IMR-90 (cell line): ENCODE results near the gene KMT2A. TPM values are rescaled to one million over a fixed set of nuclear protein-coding genes. Genes with fewer than 3 reads are reported as not detected.

Experiments used
- ATAC-seq: fragments of 200-7000 bp; cut with Tn5 transposase; 2 replicates; pipeline ENCODE4 v1.9.1; 2020; ENCODE audit warnings: low read depth, mild to moderate bottlenecking, moderate library complexity
- BruUV-seq: library from RNA; stranded (reverse); fragments of 400-500 nt; replicated peaks from 2 replicates; lab custom pipeline; 2021; lab: Mats Ljungman, UMichigan
- CTCF ChIA-PET: fragments of 300-600 bp; formaldehyde crosslinking; extraction: SDS; loops from one replicate; lab custom pipeline; 2021; ENCODE audit warnings: antibody characterized with exemption; lab: Yijun Ruan, JAX
- POLR2A ChIA-PET: fragments of 300-600 bp; sonication (Branson Sonifier 250); formaldehyde crosslinking; loops from one replicate; lab custom pipeline; 2022; ENCODE audit warnings: antibody characterized with exemption; ENCODE audit not compliant: unreplicated experiment; lab: Charles Lee
- DNase-seq: peaks from one replicate; pipeline ENCODE4 v3.0.0; 2013
- H2AFZ ChIP-seq: replicated peaks from 2 replicates; pipeline ENCODE3; 2013; ENCODE audit warnings: low read length, mild to moderate bottlenecking; ENCODE audit not compliant: poor library complexity
- H2AK5ac ChIP-seq: 2 replicates; pipeline ENCODE4 v1.6.1; 2013; ENCODE audit warnings: low read depth, low read length, inconsistent platforms
- H2AK9ac ChIP-seq: replicated peaks from 2 replicates; pipeline ENCODE3; 2013; ENCODE audit warnings: mild to moderate bottlenecking, low read depth, low read length, moderate library complexity; ENCODE audit not compliant: poor library complexity
- H2BK120ac ChIP-seq: 2 replicates; pipeline ENCODE4 v1.6.1; 2013; ENCODE audit warnings: low read depth, low read length, inconsistent platforms
- H2BK15ac ChIP-seq: 3 replicates; pipeline ENCODE4 v1.6.1; 2013; ENCODE audit warnings: low read depth, low read length, inconsistent platforms
- H2BK20ac ChIP-seq: 2 replicates; pipeline ENCODE4 v1.6.1; 2013; ENCODE audit warnings: low read depth, mild to moderate bottlenecking, inconsistent platforms, low read length, moderate library complexity
- H2BK5ac ChIP-seq: 2 replicates; pipeline ENCODE4 v1.6.1; 2013; ENCODE audit warnings: mild to moderate bottlenecking, low read depth, low read length, inconsistent platforms; ENCODE audit not compliant: poor library complexity, severe bottlenecking
- H3K14ac ChIP-seq: replicated peaks from 2 replicates; pipeline ENCODE4 v1.6.1; 2013; ENCODE audit warnings: low read depth, low read length, inconsistent platforms
- H3K18ac ChIP-seq: 2 replicates; pipeline ENCODE4 v1.6.1; 2013; ENCODE audit warnings: low read depth, low read length, control low read depth
- H3K23ac ChIP-seq: 2 replicates; pipeline ENCODE4 v1.6.1; 2013; ENCODE audit warnings: low read depth, low read length, inconsistent platforms
- H3K27ac ChIP-seq: 2 replicates; pipeline ENCODE4 v1.5.1; 2013; ENCODE audit warnings: mild to moderate bottlenecking, control low read depth, low read length; ENCODE audit not compliant: insufficient read depth
- H3K27me3 ChIP-seq: 2 replicates; pipeline ENCODE4 v1.6.1; 2013; ENCODE audit warnings: low read length; ENCODE audit not compliant: control insufficient read depth, insufficient read depth
- H3K36me3 ChIP-seq: 2 replicates; pipeline ENCODE4 v1.6.1; 2013; ENCODE audit warnings: low read length, mixed read lengths; ENCODE audit not compliant: control insufficient read depth, insufficient read depth
- H3K4ac ChIP-seq: 2 replicates; pipeline ENCODE4 v1.6.1; 2013; ENCODE audit warnings: low read depth, low read length, inconsistent platforms
- H3K4me1 ChIP-seq: 2 replicates; pipeline ENCODE4 v1.6.1; 2013; ENCODE audit warnings: low read length, mixed read lengths; ENCODE audit not compliant: control insufficient read depth, insufficient read depth
- H3K4me2 ChIP-seq: 2 replicates; pipeline ENCODE4 v1.6.1; 2013; ENCODE audit warnings: low read depth, mild to moderate bottlenecking, control low read depth, low read length, moderate library complexity
- H3K4me3 ChIP-seq: 2 replicates; pipeline ENCODE4 v1.5.1; 2013; ENCODE audit warnings: low read depth, mild to moderate bottlenecking, control low read depth, low read length, moderate library complexity; ENCODE audit not compliant: insufficient read depth
- H3K56ac ChIP-seq: 2 replicates; pipeline ENCODE4 v1.6.1; 2013; ENCODE audit warnings: low read length, inconsistent platforms; ENCODE audit not compliant: insufficient read depth; ENCODE audit errors: extremely low read depth
- H3K79me1 ChIP-seq, 2 experiments: 2 replicates each; pipeline ENCODE4 v1.6.1; 2013; ENCODE audit warnings: low read length in 2 of 2, inconsistent platforms in 1 of 2, low read depth in 1 of 2
- H3K9ac ChIP-seq: 2 replicates; pipeline ENCODE4 v1.6.1; 2013; ENCODE audit warnings: low read depth, low read length, control low read depth
- H3K9me1 ChIP-seq: 2 replicates; pipeline ENCODE4 v1.6.1; 2013; ENCODE audit warnings: low read length, inconsistent platforms; ENCODE audit not compliant: insufficient read depth
- H3K9me3 ChIP-seq: 2 replicates; pipeline ENCODE4 v1.6.1; 2013; ENCODE audit warnings: low read length; ENCODE audit not compliant: control insufficient read depth, insufficient read depth
- H4K20me1 ChIP-seq: 2 replicates; pipeline ENCODE4 v1.6.1; 2013; ENCODE audit warnings: low read length, inconsistent platforms; ENCODE audit not compliant: insufficient read depth
- H4K5ac ChIP-seq: 2 replicates; pipeline ENCODE4 v1.6.1; 2013; ENCODE audit warnings: mild to moderate bottlenecking, low read depth, low read length, control low read depth
- H4K8ac ChIP-seq, 2 experiments: 2 replicates each; pipeline ENCODE4 v1.6.1; 2013; ENCODE audit warnings: low read depth in 2 of 2, low read length in 2 of 2, control low read depth in 1 of 2, inconsistent platforms in 1 of 2
- H4K91ac ChIP-seq: 2 replicates; pipeline ENCODE4 v1.6.1; 2013; ENCODE audit warnings: low read depth, low read length, inconsistent platforms; ENCODE audit not compliant: insufficient read depth
- CTCF ChIP-seq: conservative IDR thresholded peaks from 2 replicates; pipeline ENCODE4 v1.5.1; 2012; ENCODE audit warnings: mild to moderate bottlenecking, low read depth, low read length, improper control_type of control experiment
- FOS ChIP-seq: fragments of 150-350 bp; IDR thresholded peaks from 2 replicates; pipeline ENCODE4 v1.6.1; 2016; ENCODE audit warnings: low read depth, low read length
- RAD21 ChIP-seq: IDR thresholded peaks from 2 replicates; pipeline ENCODE4 v1.6.1; 2012; ENCODE audit warnings: low read length, improper control_type of control experiment
- RCOR1 ChIP-seq: IDR thresholded peaks from 2 replicates; pipeline ENCODE4 v1.6.1; 2012; ENCODE audit warnings: mild to moderate bottlenecking, low read length, improper control_type of control experiment; ENCODE audit not compliant: insufficient replicate concordance
- USF2 ChIP-seq: fragments of 150-350 bp; IDR thresholded peaks from 2 replicates; pipeline ENCODE4 v1.6.1; 2017; ENCODE audit warnings: mild to moderate bottlenecking, antibody characterized with exemption, low read length, low read depth
- WGBS, 2 experiments: methylation state at CpG; one replicate each; pipeline versions ENCODE4 v1.1.5 to v1.1.7; 2013; ENCODE audit warnings: missing lambda C conversion rate in 2 of 2; ENCODE audit not compliant: insufficient read length in 1 of 2; ENCODE audit errors: extremely low coverage in 2 of 2; 5-methylcytosine and 5-hydroxymethylcytosine counted together
- dilution Hi-C: fragments of 300-500 bp; cut with HindIII; formaldehyde crosslinking; loops from one replicate; pipeline ENCODE4 v1.14.3; 2018; ENCODE audit warnings: low sequenced_read_pairs; ENCODE audit not compliant: unreplicated experiment
- in situ Hi-C: fragments of 300-500 bp; cut with MboI; formaldehyde crosslinking; loops from 3 replicates; pipeline ENCODE4 v1.14.3; 2019; ENCODE audit warnings: low sequenced_read_pairs, inconsistent platforms, mixed read lengths
- intact Hi-C: fragments of 100-400 bp; cut with micrococcal nuclease; formaldehyde crosslinking; loops from 2 replicates; pipeline ENCODE4 v1.10.0; 2022
- polyA plus RNA-seq, 3 experiments: library from polyadenylated mRNA; depleted of rRNA; stranded (reverse); fragments of >200 nt; gene quantifications; 2 replicates each; pipeline ENCODE4 v1.2.3, GENCODE V29; 2012; ENCODE audit warnings: low replicate concordance in 1 of 3
- total RNA-seq: library from RNA; depleted of rRNA; stranded (reverse); fragments of >200 nt; gene quantifications from 2 replicates; pipeline ENCODE4 v1.2.3, GENCODE V29; 2012

KMT2A gene
- total and polyA plus RNA-seq, 2 of the 4 experiments (the other 2 are of a cell fraction): 18.2 to 21.1 TPM

- Histone ChIP-seq H3K9me3 (no peaks in the 10 kb centered on the region), H2BK120ac (no peak overlapping the region), H4K5ac (no peak overlapping the region), H3K4me1 (no peaks in the 10 kb centered on the region), H3K9me1 (0 out of 2 replicates have a peak, but pooled peaks cover 4% of the 10 kb centered on the region), H2AK5ac (no peak overlapping the region), H3K79me1 (peaks cover 22 to 45% of the 10 kb centered on the region in 2 experiments), H3K14ac (no peak overlapping the region), H3K18ac (no peak overlapping the region), H2BK15ac (no peak overlapping the region), H4K20me1 (peaks cover 14% of the 10 kb centered on the region; the same call in 1 of the 2 replicates), H4K8ac (no peak overlapping the region), H4K91ac (no peak overlapping the region), H2AK9ac (no peak overlapping the region), H3K9ac (no peak overlapping the region), H3K4me3 (no peak overlapping the region), H2AFZ (no peak overlapping the region), H3K36me3 (peaks cover 15% of the 10 kb centered on the region), H3K56ac (no peak overlapping the region), H3K23ac (no peak overlapping the region), H3K4me2 (no peak overlapping the region), H2BK20ac (no peak overlapping the region), H2BK5ac (no peak overlapping the region), H3K27me3 (no peaks in the 10 kb centered on the region), H3K4ac (no peak overlapping the region), H3K27ac (no peak overlapping the region)
- BruUV-seq: no TSS peak
- peak; percentile 2 for DNase-seq
- TF ChIP-seq RAD21: no peak
- no peak for TF ChIP-seq FOS
- TF ChIP-seq CTCF: no peak
- TF ChIP-seq RCOR1: no peak
- TF ChIP-seq USF2: no peak
- no CpG with 5 or more reads among the region's 2 CpGs for WGBS, 2 experiments
- ChIA-PET CTCF (interaction anchor here (0.9 kb wide), 1 partner anchor 18 kb away, joined by 3 read pairs; no protein-coding TSS in a partner anchor), POLR2A (no interaction called here)
- dilution Hi-C loops: no loop called here
- in situ Hi-C loops: no loop called here
- ATAC-seq: no peak
- intact Hi-C loops: no loop called here
These were observed 34.7 kb downstream of the KMT2A start for GRCh38 chr11:118471030-118471429.
